ENCODE measurements around the gene RFX1.

Gene RFX1

GRCh38 chr19:13961826-13962698 lies 44.1 kb downstream of the RFX1 start:
- Histone ChIP-seq H3K27me3 (ENCODE audit: control insufficient read depth, insufficient read depth, low read length) (no peaks in the 10 kb centered on the region), H3K4me3 (ENCODE audit: low read depth, low read length) (peak overlapping the region; percentile 64), H3K4me1 (ENCODE audit: control insufficient read depth, insufficient read depth, low read length) (no peaks in the 10 kb centered on the region), H3K9me3 (ENCODE audit: control insufficient read depth, insufficient read depth, low read length) (no peaks in the 10 kb centered on the region), H3K9ac (ENCODE audit: low read depth, low read length) (no peak overlapping the region), H3K36me3 (ENCODE audit: control insufficient read depth, insufficient read depth, low read length) (peaks cover 43% of the 10 kb centered on the region)

GRCh38 chr19:13960863-13961784 lies 45.0 kb downstream of the RFX1 start:
- Histone ChIP-seq H3K4me3 (ENCODE audit: low read depth, low read length) (no peak overlapping the region), H3K27me3 (ENCODE audit: control insufficient read depth, insufficient read depth, low read length) (no peaks in the 10 kb centered on the region), H3K9me3 (ENCODE audit: control insufficient read depth, insufficient read depth, low read length) (no peaks in the 10 kb centered on the region), H3K9ac (ENCODE audit: low read depth, low read length) (no peak overlapping the region), H3K36me3 (ENCODE audit: control insufficient read depth, insufficient read depth, low read length) (peaks cover 46% of the 10 kb centered on the region), H3K4me1 (ENCODE audit: control insufficient read depth, insufficient read depth, low read length) (no peaks in the 10 kb centered on the region)

GRCh38 chr19:13959962-13960862 lies 45.9 kb downstream of the RFX1 start:
- H3K4me3 ChIP-seq (ENCODE audit: low read depth, low read length), result no peak overlapping the region
- H3K9ac ChIP-seq (ENCODE audit: low read depth, low read length), result no peak overlapping the region
- no peaks in the 10 kb centered on the region for H3K4me1 ChIP-seq (ENCODE audit: control insufficient read depth, insufficient read depth, low read length)
- peaks cover 52% of the 10 kb centered on the region for H3K36me3 ChIP-seq (ENCODE audit: control insufficient read depth, insufficient read depth, low read length)
- no peaks in the 10 kb centered on the region for H3K9me3 ChIP-seq (ENCODE audit: control insufficient read depth, insufficient read depth, low read length)
- no peaks in the 10 kb centered on the region for H3K27me3 ChIP-seq (ENCODE audit: control insufficient read depth, insufficient read depth, low read length)

- no peaks in the 10 kb centered on the region for H3K27me3 ChIP-seq (ENCODE audit: control insufficient read depth, insufficient read depth, low read length)
- no peaks in the 10 kb centered on the region for H3K9me3 ChIP-seq (ENCODE audit: control insufficient read depth, insufficient read depth, low read length)
- no peak overlapping the region for H3K9ac ChIP-seq (ENCODE audit: low read depth, low read length)
- no peak overlapping the region for H3K4me3 ChIP-seq (ENCODE audit: low read depth, low read length)
- H3K36me3 ChIP-seq (ENCODE audit: control insufficient read depth, insufficient read depth, low read length), result peaks cover 55% of the 10 kb centered on the region
- no peaks in the 10 kb centered on the region for H3K4me1 ChIP-seq (ENCODE audit: control insufficient read depth, insufficient read depth, low read length)
Observed at GRCh38 chr19:13959141-13959961, 46.8 kb downstream of the RFX1 start.

GRCh38 chr19:13958043-13958442 lies 48.1 kb downstream of the RFX1 start:
- H3K4me3 ChIP-seq (ENCODE audit: low read depth, low read length), result no peak overlapping the region
- peaks cover 56% of the 10 kb centered on the region for H3K36me3 ChIP-seq (ENCODE audit: control insufficient read depth, insufficient read depth, low read length)
- H3K27me3 ChIP-seq (ENCODE audit: control insufficient read depth, insufficient read depth, low read length), result no peaks in the 10 kb centered on the region
- peaks cover 4% of the 10 kb centered on the region for H3K4me1 ChIP-seq (ENCODE audit: control insufficient read depth, insufficient read depth, low read length)
- H3K9ac ChIP-seq (ENCODE audit: low read depth, low read length), result no peak overlapping the region
- H3K9me3 ChIP-seq (ENCODE audit: control insufficient read depth, insufficient read depth, low read length), result no peaks in the 10 kb centered on the region

GRCh38 chr19:13957051-13957450 lies 49.1 kb downstream of the RFX1 start:
- Histone ChIP-seq H3K27me3 (ENCODE audit: control insufficient read depth, insufficient read depth, low read length) (no peaks in the 10 kb centered on the region), H3K4me3 (ENCODE audit: low read depth, low read length) (no peak overlapping the region), H3K4me1 (ENCODE audit: control insufficient read depth, insufficient read depth, low read length) (peaks cover 4% of the 10 kb centered on the region), H3K9ac (ENCODE audit: low read depth, low read length) (no peak overlapping the region), H3K9me3 (ENCODE audit: control insufficient read depth, insufficient read depth, low read length) (no peaks in the 10 kb centered on the region), H3K36me3 (ENCODE audit: control insufficient read depth, insufficient read depth, low read length) (peaks cover 56% of the 10 kb centered on the region)

GRCh38 chr19:13956365-13956744 lies 49.8 kb downstream of the RFX1 start:
- H3K27me3 ChIP-seq (ENCODE audit: control insufficient read depth, insufficient read depth, low read length), result no peaks in the 10 kb centered on the region
- H3K36me3 ChIP-seq (ENCODE audit: control insufficient read depth, insufficient read depth, low read length), result peaks cover 56% of the 10 kb centered on the region
- no peak overlapping the region for H3K9ac ChIP-seq (ENCODE audit: low read depth, low read length)
- H3K9me3 ChIP-seq (ENCODE audit: control insufficient read depth, insufficient read depth, low read length), result no peaks in the 10 kb centered on the region
- H3K4me3 ChIP-seq (ENCODE audit: low read depth, low read length), result no peak overlapping the region
- peaks cover 4% of the 10 kb centered on the region for H3K4me1 ChIP-seq (ENCODE audit: control insufficient read depth, insufficient read depth, low read length)

- Histone ChIP-seq H3K27me3 (ENCODE audit: control insufficient read depth, insufficient read depth, low read length) (no peaks in the 10 kb centered on the region), H3K4me1 (ENCODE audit: control insufficient read depth, insufficient read depth, low read length) (peaks cover 4% of the 10 kb centered on the region), H3K9ac (ENCODE audit: low read depth, low read length) (no peak overlapping the region), H3K9me3 (ENCODE audit: control insufficient read depth, insufficient read depth, low read length) (no peaks in the 10 kb centered on the region), H3K36me3 (ENCODE audit: control insufficient read depth, insufficient read depth, low read length) (peaks cover 55% of the 10 kb centered on the region), H3K4me3 (ENCODE audit: low read depth, low read length) (no peak overlapping the region)
Observed at GRCh38 chr19:13955662-13956364, 50.3 kb downstream of the RFX1 start.

GRCh38 chr19:13954185-13954584 lies 51.9 kb downstream of the RFX1 start:
- Histone ChIP-seq H3K4me1 (ENCODE audit: control insufficient read depth, insufficient read depth, low read length) (peaks cover 4% of the 10 kb centered on the region), H3K9me3 (ENCODE audit: control insufficient read depth, insufficient read depth, low read length) (no peaks in the 10 kb centered on the region), H3K36me3 (ENCODE audit: control insufficient read depth, insufficient read depth, low read length) (peaks cover 38% of the 10 kb centered on the region), H3K9ac (ENCODE audit: low read depth, low read length) (no peak overlapping the region), H3K27me3 (ENCODE audit: control insufficient read depth, insufficient read depth, low read length) (no peaks in the 10 kb centered on the region), H3K4me3 (ENCODE audit: low read depth, low read length) (no peak overlapping the region)

GRCh38 chr19:13952931-13953531 lies 53.1 kb downstream of the RFX1 start:
- no peaks in the 10 kb centered on the region for H3K27me3 ChIP-seq (ENCODE audit: control insufficient read depth, insufficient read depth, low read length)
- peak overlapping the region; percentile 66 for H3K9ac ChIP-seq (ENCODE audit: low read depth, low read length)
- H3K36me3 ChIP-seq (ENCODE audit: control insufficient read depth, insufficient read depth, low read length), result peaks cover 31% of the 10 kb centered on the region
- no peaks in the 10 kb centered on the region for H3K9me3 ChIP-seq (ENCODE audit: control insufficient read depth, insufficient read depth, low read length)
- peak overlapping the region; percentile 79 for H3K4me3 ChIP-seq (ENCODE audit: low read depth, low read length)
- peaks cover 4% of the 10 kb centered on the region for H3K4me1 ChIP-seq (ENCODE audit: control insufficient read depth, insufficient read depth, low read length)
